ENCODE data around the gene TMEM205.

The TMEM205 gene

GRCh38 chr19:11295665-11296245 lies 50.3 kb downstream of the TMEM205 start, which contains the start of gene TSPAN16:
TSPAN16 (plus strand) TSS chr19:11296160; CDS start chr19:11296298, 138 bp downstream.
- Histone ChIP-seq H3K79me2 (ENCODE audit: control insufficient read depth, insufficient read depth, low read length, unreplicated experiment) (no peaks in the 10 kb centered on the region), H3K4me3 (ENCODE audit: low read depth, low read length) (no peak within 1 kb of the TSS), H3K36me3 (ENCODE audit: insufficient read depth, low read length) (no peaks in the 10 kb centered on the region), H3K27me3 (ENCODE audit: insufficient read depth, low read length) (no peaks in the 10 kb centered on the region), H3K27ac (ENCODE audit: low read depth, low read length) (peak within 1 kb of the TSS; percentile 47; the same call in 1 of the 2 replicates), H2AFZ (ENCODE audit: low read length, unreplicated experiment) (no peak within 1 kb of the TSS), H3K4me1 (ENCODE audit: control insufficient read depth, insufficient read depth, low read length, unreplicated experiment) (peaks cover 8% of the 10 kb centered on the region)

GRCh38 chr19:11295180-11295579 lies 50.9 kb downstream of the TMEM205 start:
- H3K27me3 ChIP-seq (ENCODE audit: insufficient read depth, low read length), result no peaks in the 10 kb centered on the region
- no peak overlapping the region for H2AFZ ChIP-seq (ENCODE audit: low read length, unreplicated experiment)
- no peaks in the 10 kb centered on the region for H3K36me3 ChIP-seq (ENCODE audit: insufficient read depth, low read length)
- H3K4me1 ChIP-seq (ENCODE audit: control insufficient read depth, insufficient read depth, low read length, unreplicated experiment), result peaks cover 8% of the 10 kb centered on the region
- H3K27ac ChIP-seq (ENCODE audit: low read depth, low read length), result no peak overlapping the region
- H3K79me2 ChIP-seq (ENCODE audit: control insufficient read depth, insufficient read depth, low read length, unreplicated experiment), result no peaks in the 10 kb centered on the region
- H3K4me3 ChIP-seq (ENCODE audit: low read depth, low read length), result no peak overlapping the region

GRCh38 chr19:11293433-11294389 lies 52.4 kb downstream of the TMEM205 start:
- H3K4me3 ChIP-seq (ENCODE audit: low read depth, low read length), result peak overlapping the region; percentile 37; the same call in 1 of the 2 replicates
- H3K36me3 ChIP-seq (ENCODE audit: insufficient read depth, low read length), result no peaks in the 10 kb centered on the region
- no peaks in the 10 kb centered on the region for H3K27me3 ChIP-seq (ENCODE audit: insufficient read depth, low read length)
- peak overlapping the region; percentile 78 for H2AFZ ChIP-seq (ENCODE audit: low read length, unreplicated experiment)
- no peaks in the 10 kb centered on the region for H3K79me2 ChIP-seq (ENCODE audit: control insufficient read depth, insufficient read depth, low read length, unreplicated experiment)
- peaks cover 8% of the 10 kb centered on the region for H3K4me1 ChIP-seq (ENCODE audit: control insufficient read depth, insufficient read depth, low read length, unreplicated experiment)
- H3K27ac ChIP-seq (ENCODE audit: low read depth, low read length), result peak overlapping the region; percentile 55
